Omental fat pad (tissue), 4 donors: Measurements from ENCODE around the gene AFG3L2. TPM values are rescaled to one million over a fixed set of nuclear protein-coding genes. Genes with fewer than 3 reads are reported as not detected.
A peak's percentile ranks its signal among the peaks of the same experiment; 100 is the strongest.

Source experiments
- ATAC-seq: fragments of 150-250 bp; one replicate; pipeline ENCODE4 v1.9.1; 2016; ENCODE audit warnings: mild to moderate bottlenecking, moderate library complexity; ENCODE audit not compliant: low FRiP score
- DNase-seq: peaks from one replicate; pipeline ENCODE4 v3.0.0-alpha.2; 2019; ENCODE audit warnings: low spot score
- total RNA-seq, 4 donors: library from RNA; depleted of rRNA; stranded (reverse); fragments of >200 nt; gene quantifications; one replicate each; pipeline ENCODE4 v1.1.0, GENCODE V29; 2016
- TF ChIP-seq, protein P1 (sequence below), 3 donors: fragments of 450-650 bp; IDR thresholded peaks; one replicate each; pipeline ENCODE4 v1.5.1; 2016 to 2017; ENCODE audit warnings: antibody characterized with exemption in 3 of 3, mild to moderate bottlenecking in 3 of 3, moderate library complexity in 2 of 3

Gene AFG3L2
- total RNA-seq, 4 donors from 2014 or later: 36.4 to 64.0 (median 40.1) TPM

- TF ChIP-seq, protein P1, sequence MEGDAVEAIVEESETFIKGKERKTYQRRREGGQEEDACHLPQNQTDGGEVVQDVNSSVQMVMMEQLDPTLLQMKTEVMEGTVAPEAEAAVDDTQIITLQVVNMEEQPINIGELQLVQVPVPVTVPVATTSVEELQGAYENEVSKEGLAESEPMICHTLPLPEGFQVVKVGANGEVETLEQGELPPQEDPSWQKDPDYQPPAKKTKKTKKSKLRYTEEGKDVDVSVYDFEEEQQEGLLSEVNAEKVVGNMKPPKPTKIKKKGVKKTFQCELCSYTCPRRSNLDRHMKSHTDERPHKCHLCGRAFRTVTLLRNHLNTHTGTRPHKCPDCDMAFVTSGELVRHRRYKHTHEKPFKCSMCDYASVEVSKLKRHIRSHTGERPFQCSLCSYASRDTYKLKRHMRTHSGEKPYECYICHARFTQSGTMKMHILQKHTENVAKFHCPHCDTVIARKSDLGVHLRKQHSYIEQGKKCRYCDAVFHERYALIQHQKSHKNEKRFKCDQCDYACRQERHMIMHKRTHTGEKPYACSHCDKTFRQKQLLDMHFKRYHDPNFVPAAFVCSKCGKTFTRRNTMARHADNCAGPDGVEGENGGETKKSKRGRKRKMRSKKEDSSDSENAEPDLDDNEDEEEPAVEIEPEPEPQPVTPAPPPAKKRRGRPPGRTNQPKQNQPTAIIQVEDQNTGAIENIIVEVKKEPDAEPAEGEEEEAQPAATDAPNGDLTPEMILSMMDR (IDR thresholded peaks at IDR 0.05): no peak
- DNase-seq (no peak), ATAC-seq (peak; percentile 13)
Measured at GRCh38 chr18:12328179-12328823, 48.7 kb downstream of the AFG3L2 start.

GRCh38 chr18:12327510-12328178 is 49.4 kb downstream of the AFG3L2 start:
- TF ChIP-seq, protein P1 (IDR thresholded peaks at IDR 0.05): no peak
- ATAC-seq (peak; percentile 61), DNase-seq (peak; percentile 86)

- peak; percentile 23 for ATAC-seq
- DNase-seq: no peak
- TF ChIP-seq, protein P1 (IDR thresholded peaks at IDR 0.05): no peak
Measured at GRCh38 chr18:12326711-12327460, 50.1 kb downstream of the AFG3L2 start.

GRCh38 chr18:12325726-12326245 is 51.2 kb downstream of the AFG3L2 start:
- DNase-seq (no peak), ATAC-seq (no peak)
- TF ChIP-seq, protein P1 (IDR thresholded peaks at IDR 0.05): no peak

GRCh38 chr18:12324991-12325725 is 51.9 kb downstream of the AFG3L2 start:
- ATAC-seq: no peak
- DNase-seq: no peak

GRCh38 chr18:12321333-12321732 is 55.7 kb downstream of the AFG3L2 start:
- TF ChIP-seq, protein P1 (IDR thresholded peaks at IDR 0.05): no peak
- ATAC-seq: no peak

More at GRCh38 chr18:12324991-12325725, 51.9 kb downstream of the AFG3L2 start:
- TF ChIP-seq, protein P1 (IDR thresholded peaks at IDR 0.05): no peak

More at GRCh38 chr18:12321333-12321732, 55.7 kb downstream of the AFG3L2 start:
- no peak for DNase-seq
